Measurements from ENCODE around the gene ATAD1. TPM values are rescaled to one million over a fixed set of nuclear protein-coding genes. Genes with fewer than 3 reads are reported as not detected.

ATAD1 gene
- total RNA-seq, 1 donor from 2014 or later: 63.2 TPM

DNA sequence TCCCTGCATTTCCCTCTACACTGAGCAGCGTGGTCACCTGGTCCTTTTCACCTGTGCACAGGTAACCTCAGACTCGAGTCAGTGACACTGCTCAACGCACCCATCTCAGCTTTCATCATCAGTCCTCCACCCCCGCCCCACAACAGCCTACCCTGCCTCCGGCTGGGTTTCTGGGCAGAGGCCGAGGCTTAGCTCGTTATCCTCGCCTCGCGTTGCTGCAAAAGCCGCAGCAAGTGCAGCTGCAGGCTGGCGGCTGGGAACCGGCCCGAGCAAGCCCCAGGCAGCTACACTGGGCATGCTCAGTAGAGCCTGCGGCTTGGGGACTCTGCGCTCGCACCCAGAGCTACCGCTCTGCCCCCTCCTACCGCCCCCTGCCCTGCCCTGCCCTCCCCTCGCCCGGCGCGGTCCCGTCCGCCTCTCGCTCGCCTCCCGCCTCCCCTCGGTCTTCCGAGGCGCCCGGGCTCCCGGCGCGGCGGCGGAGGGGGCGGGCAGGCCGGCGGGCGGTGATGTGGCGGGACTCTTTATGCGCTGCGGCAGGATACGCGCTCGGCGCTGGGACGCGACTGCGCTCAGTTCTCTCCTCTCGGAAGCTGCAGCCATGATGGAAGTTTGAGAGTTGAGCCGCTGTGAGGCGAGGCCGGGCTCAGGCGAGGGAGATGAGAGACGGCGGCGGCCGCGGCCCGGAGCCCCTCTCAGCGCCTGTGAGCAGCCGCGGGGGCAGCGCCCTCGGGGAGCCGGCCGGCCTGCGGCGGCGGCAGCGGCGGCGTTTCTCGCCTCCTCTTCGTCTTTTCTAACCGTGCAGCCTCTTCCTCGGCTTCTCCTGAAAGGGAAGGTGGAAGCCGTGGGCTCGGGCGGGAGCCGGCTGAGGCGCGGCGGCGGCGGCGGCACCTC is 45.3 kb upstream of the ATAD1 start, which contains the start of the genes KLLN and PTEN:
TSS of gene KLLN (minus strand) at position 481 of the 891 bp plus-strand sequence. CDS start 1,046 bp downstream, outside the sequence.
TSS of gene PTEN (plus strand) at position 573 of the 891 bp plus-strand sequence. CDS start 845 bp downstream, outside the sequence.
- Mint-ChIP-seq H3K4me1 (peaks cover 30% of the 10 kb centered on the region), H3K36me3 (peaks cover 6% of the 10 kb centered on the region), H3K27me3 (ENCODE audit: insufficient read depth, low read depth) (peaks cover 3% of the 10 kb centered on the region), H3K4me3 (peak within 1 kb of the TSS; percentile 100), H3K9me3 (no peaks in the 10 kb centered on the region), H3K27ac (peak within 1 kb of the TSS; percentile 99)
- H2AFZ ChIP-seq (replicated peaks): peak within 1 kb of the TSS; percentile 55
- peak within 1 kb of the TSS; percentile 98 for H3K27ac ChIP-seq
- H3K4me3 ChIP-seq: peak within 1 kb of the TSS; percentile 95
- peaks cover 43% of the 10 kb centered on the region for H3K79me2 ChIP-seq (ENCODE audit: low read depth)
- H4K20me1 ChIP-seq (ENCODE audit: low read depth): peaks cover 42% of the 10 kb centered on the region
- no peaks in the 10 kb centered on the region for H3K27me3 ChIP-seq
- peak within 1 kb of the TSS; percentile 54 for H3K9ac ChIP-seq
- DNase-seq (ENCODE audit: low spot score): peak; percentile 96
- H3K4me1 ChIP-seq: peaks cover 19% of the 10 kb centered on the region
- H3K4me2 ChIP-seq: peak within 1 kb of the TSS; percentile 87
- no peaks in the 10 kb centered on the region for H3K9me3 ChIP-seq (ENCODE audit: low read depth)
- TF ChIP-seq CTCF (IDR thresholded peaks at IDR 0.05) (peak; percentile 6), EZH2 (IDR thresholded peaks at IDR 0.05) (no peak), EZH2phosphoT487 (IDR thresholded peaks at IDR 0.05) (no peak)
- no peaks in the 10 kb centered on the region for H3K36me3 ChIP-seq
- H3F3A ChIP-seq (ENCODE audit: low read depth): peaks cover 32% of the 10 kb centered on the region

DNA sequence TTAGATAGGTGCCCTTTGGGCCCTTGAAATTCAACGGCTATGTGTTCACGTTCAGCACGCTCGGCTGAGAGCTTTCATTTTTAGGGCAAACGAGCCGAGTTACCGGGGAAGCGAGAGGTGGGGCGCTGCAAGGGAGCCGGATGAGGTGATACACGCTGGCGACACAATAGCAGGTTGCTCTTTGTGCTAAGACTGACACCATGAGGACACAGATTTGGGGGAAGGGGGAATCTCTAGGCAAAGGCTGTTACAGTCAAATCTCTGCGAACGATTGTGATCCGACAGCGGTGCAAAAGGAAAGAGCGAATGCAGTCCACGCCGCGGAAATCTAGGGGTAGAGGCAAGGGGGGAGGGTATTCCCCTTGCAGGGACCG is 44.6 kb upstream of the ATAD1 start:
- DNase-seq (ENCODE audit: low spot score): peak; percentile 78
- Mint-ChIP-seq H3K9me3 (no peaks in the 10 kb centered on the region), H3K4me1 (peaks cover 30% of the 10 kb centered on the region), H3K36me3 (peaks cover 6% of the 10 kb centered on the region), H3K27ac (peak overlapping the region; percentile 96), H3K4me3 (peak overlapping the region; percentile 99), H3K27me3 (ENCODE audit: insufficient read depth, low read depth) (peaks cover 3% of the 10 kb centered on the region)
- H3K27ac ChIP-seq: peak overlapping the region; percentile 98
- peak overlapping the region; percentile 87 for H3K4me2 ChIP-seq
- H3K9me3 ChIP-seq (ENCODE audit: low read depth): no peaks in the 10 kb centered on the region
- peak overlapping the region; percentile 54 for H3K9ac ChIP-seq
- H4K20me1 ChIP-seq (ENCODE audit: low read depth): peaks cover 36% of the 10 kb centered on the region
- TF ChIP-seq EZH2phosphoT487 (IDR thresholded peaks at IDR 0.05): no peak
- TF ChIP-seq EZH2 (IDR thresholded peaks at IDR 0.05): no peak
- no peak for TF ChIP-seq CTCF (IDR thresholded peaks at IDR 0.05)
- peak overlapping the region; percentile 95 for H3K4me3 ChIP-seq
- H3F3A ChIP-seq (ENCODE audit: low read depth): peaks cover 32% of the 10 kb centered on the region
- H3K4me1 ChIP-seq: peaks cover 13% of the 10 kb centered on the region
- no peaks in the 10 kb centered on the region for H3K36me3 ChIP-seq
- peak overlapping the region; percentile 55 for H2AFZ ChIP-seq (replicated peaks)
- no peaks in the 10 kb centered on the region for H3K27me3 ChIP-seq
- peaks cover 36% of the 10 kb centered on the region for H3K79me2 ChIP-seq (ENCODE audit: low read depth)

DNA sequence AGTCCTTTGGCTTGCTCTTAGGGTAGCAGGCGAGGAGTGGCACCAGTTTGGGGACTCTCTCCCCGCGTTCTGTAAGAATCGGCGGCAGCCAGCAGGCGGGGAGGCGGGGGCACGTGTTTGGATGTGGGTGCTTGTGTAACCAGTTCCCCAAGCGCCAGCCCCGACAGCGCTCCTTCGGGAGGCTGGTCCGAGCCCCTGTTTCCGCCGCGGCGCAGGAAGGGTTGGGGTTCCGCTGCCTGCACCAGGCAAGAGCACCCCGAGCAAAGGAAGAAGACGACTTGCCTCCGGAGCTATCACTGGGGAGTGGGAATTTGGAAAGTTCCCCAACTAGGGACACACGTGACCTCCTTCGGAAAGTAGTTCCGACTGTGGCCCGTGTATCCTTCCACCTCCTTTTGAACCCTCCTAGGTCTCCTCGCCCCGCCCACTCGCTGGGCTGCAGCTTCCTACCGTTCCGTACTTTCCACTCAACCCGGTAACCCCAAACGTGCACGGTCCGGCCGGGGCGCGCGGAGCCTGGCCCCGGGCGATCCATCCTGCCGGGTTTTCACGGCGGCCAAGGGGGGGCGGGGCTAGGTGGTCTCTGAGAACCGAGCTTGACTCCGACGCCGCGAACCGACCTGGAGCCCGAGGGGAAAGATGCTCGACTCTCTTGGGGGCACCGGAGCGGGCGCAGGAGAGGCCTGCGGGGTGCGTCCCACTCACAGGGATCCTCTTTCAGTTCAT is 44.1 kb upstream of the ATAD1 start:
- no peaks in the 10 kb centered on the region for H3K9me3 Mint-ChIP-seq
- TF ChIP-seq EZH2phosphoT487 (IDR thresholded peaks at IDR 0.05): no peak
- no peak for TF ChIP-seq CTCF (IDR thresholded peaks at IDR 0.05)
- no peak for TF ChIP-seq EZH2 (IDR thresholded peaks at IDR 0.05)
- peak overlapping the region; percentile 99 for H3K4me3 Mint-ChIP-seq
- H3K79me2 ChIP-seq (ENCODE audit: low read depth): peaks cover 31% of the 10 kb centered on the region
- no peaks in the 10 kb centered on the region for H3K36me3 ChIP-seq
- peak; percentile 99 for DNase-seq (ENCODE audit: low spot score)
- peak overlapping the region; percentile 70 for H2AFZ ChIP-seq (replicated peaks)
- peaks cover 26% of the 10 kb centered on the region for H3K4me1 Mint-ChIP-seq
- peak overlapping the region; percentile 96 for H3K27ac Mint-ChIP-seq
- peaks cover 3% of the 10 kb centered on the region for H3K27me3 Mint-ChIP-seq (ENCODE audit: insufficient read depth, low read depth)
- H3K4me1 ChIP-seq: peaks cover 7% of the 10 kb centered on the region
- H3K9me3 ChIP-seq (ENCODE audit: low read depth): no peaks in the 10 kb centered on the region
- H3F3A ChIP-seq (ENCODE audit: low read depth): peaks cover 32% of the 10 kb centered on the region
- peak overlapping the region; percentile 95 for H3K4me3 ChIP-seq
- peak overlapping the region; percentile 98 for H3K27ac ChIP-seq
- H4K20me1 ChIP-seq (ENCODE audit: low read depth): peaks cover 30% of the 10 kb centered on the region
- no peaks in the 10 kb centered on the region for H3K27me3 ChIP-seq
- H3K36me3 Mint-ChIP-seq: peaks cover 4% of the 10 kb centered on the region
- peak overlapping the region; percentile 87 for H3K4me2 ChIP-seq
- H3K9ac ChIP-seq: peak overlapping the region; percentile 54
